GM12864 (cell line): Measurements from ENCODE around the gene MYH9.

Source experiments
- DNase-seq: peaks from one replicate; pipeline ENCODE4 v3.0.0-alpha.2; 2011; ENCODE audit warnings: low read depth
- H3K4me3 ChIP-seq: 2 replicates; pipeline ENCODE4 v1.5.1; 2011; ENCODE audit warnings: mild to moderate bottlenecking, low read depth, low read length, control low read depth
- CTCF ChIP-seq: IDR thresholded peaks from 2 replicates; pipeline ENCODE4 v1.5.1; 2011; ENCODE audit warnings: low read depth, mild to moderate bottlenecking, moderate library complexity, low read length, control low read depth, inconsistent platforms; ENCODE audit errors: missing control alignments

The MYH9 gene

GRCh38 chr22:36334081-36334820 lies 53.5 kb downstream of the MYH9 start:
- DNase-seq: no peak
- no peak overlapping the region for H3K4me3 ChIP-seq
- peak; percentile 10 for TF ChIP-seq CTCF

DNA sequence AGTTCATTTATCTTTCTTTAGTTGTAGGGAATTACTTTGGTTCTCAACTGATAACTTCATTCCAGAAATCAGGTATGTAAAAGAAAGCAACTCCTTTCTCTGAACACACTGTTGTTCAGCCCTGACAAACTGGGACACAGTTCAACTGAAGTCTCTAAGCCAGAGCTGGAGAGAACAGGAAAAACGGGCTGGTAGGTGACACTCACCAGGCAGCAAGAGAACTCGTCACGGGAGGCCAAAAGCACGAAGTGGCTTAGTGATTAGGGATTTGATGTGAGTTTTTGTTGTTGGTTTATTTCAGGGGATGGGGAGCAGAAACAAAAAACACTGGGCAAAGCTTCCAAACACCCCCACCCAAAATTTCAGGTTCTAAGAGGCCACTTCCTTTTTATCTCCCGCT lies 54.1 kb downstream of the MYH9 start:
- TF ChIP-seq CTCF: no peak
- H3K4me3 ChIP-seq: no peak overlapping the region
- DNase-seq: no peak

- H3K4me3 ChIP-seq: peak overlapping the region; percentile 47
- DNase-seq: peak; percentile 60
These were observed 55.0 kb downstream of the MYH9 start for GRCh38 chr22:36332623-36333332.

DNA sequence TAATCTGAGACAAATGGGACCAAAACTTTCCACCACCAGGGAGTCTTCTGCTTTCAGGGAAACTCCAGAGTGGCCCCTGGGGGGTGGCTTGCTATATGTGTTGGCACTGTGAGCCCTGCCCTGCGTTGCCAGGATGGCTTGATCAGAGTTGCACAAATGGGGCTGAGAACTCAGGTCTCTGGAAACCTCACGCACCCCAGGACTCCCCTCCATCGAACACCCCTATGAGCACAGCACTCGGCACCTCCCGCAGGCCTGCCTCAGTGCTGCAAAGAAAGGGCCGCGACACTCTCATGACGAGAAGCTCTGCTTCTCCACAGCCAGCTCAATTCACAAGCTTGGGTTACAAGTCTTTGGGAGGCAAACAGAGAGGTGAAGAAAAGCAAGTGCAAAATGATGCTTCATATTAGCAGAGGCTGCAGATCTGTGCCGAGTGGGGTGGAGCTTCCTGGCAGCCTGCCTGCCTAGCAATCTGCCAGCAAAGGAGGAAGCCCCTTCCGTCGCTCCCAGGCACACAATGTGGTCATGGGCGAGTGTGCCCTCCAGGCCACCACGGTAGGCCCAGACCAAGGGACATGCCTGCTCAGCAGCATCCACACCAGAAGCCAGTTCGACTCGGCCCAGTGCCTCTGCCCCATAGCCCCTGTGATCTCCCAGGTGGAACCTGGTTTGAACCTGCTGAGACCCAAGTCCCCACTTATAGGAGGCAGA lies 55.7 kb downstream of the MYH9 start:
- no peak for DNase-seq
- TF ChIP-seq CTCF: no peak
- H3K4me3 ChIP-seq: peak overlapping the region; percentile 47

More at GRCh38 chr22:36332623-36333332, 55.0 kb downstream of the MYH9 start:
- TF ChIP-seq CTCF: no peak

DNA sequence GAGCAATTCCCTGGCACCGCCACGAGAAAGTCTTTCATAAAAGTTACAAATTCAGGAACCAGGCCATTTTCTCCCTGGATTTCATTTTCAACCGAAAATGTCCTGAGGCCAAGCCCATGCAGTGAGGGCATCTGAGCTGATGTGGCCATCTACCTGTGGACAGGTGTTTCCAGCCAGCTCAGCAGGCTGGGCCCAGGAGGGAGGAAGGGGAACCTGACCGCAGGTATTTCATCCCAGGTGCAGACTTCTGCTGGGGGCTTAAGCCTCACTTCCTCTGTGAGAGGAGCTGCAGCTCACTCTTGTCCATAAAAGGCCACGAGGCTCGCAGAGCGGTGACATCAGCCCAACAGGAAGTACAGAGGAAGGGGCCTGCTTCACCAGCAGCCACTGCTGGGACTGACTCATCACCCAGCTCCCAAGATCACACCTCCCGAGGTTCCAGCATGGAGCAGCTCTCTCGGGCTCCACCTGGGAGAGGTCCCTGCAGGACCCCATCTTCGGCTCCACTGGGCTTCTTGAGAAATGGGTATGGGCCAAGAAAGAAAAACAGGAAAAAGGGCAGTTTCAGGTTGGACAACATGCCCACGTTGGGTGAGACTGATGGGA lies 56.4 kb downstream of the MYH9 start:
- DNase-seq: peak; percentile 90
- no peak for TF ChIP-seq CTCF
- peak overlapping the region; percentile 47 for H3K4me3 ChIP-seq

DNA sequence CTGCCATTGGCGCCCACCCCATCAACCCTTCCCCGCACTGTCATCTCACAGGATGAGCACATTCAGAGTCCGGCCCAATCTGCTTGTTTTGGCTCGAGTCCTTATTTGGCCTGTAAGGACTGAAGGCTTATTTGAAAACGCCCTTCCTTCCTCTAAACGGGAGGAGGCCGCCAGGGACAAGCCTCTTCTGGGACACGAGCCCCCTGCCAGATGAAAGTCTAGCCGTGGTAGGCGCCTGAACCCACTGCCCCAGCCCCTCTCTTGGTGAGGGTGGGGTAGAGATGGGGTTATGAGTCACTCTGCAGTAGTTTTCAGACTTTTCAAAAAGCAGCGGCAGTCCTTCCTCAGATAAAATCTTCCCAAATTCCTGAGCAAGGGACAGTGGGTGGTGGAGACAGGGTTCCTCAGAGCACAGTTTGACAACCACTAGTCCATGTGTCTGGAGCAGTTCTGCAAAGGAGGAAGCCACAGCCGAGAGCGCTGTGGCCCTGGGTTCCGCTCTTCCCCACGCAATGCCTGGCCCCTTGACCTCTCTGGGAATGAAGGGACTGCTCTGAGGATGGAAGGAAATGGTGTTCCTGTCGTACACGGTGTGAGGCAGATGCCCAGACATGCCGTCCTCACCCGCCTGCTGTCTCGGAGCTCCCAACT lies 57.0 kb downstream of the MYH9 start:
- TF ChIP-seq CTCF: no peak
- peak overlapping the region; percentile 47; the same call in 1 of the 2 replicates for H3K4me3 ChIP-seq
- no peak for DNase-seq
